GM12892 (cell line): Measurements from ENCODE around the gene ZC3H12C.

Experiments used
- POLR2A ChIP-seq: IDR thresholded peaks from 2 replicates; pipeline ENCODE4 v1.6.1; 2011; ENCODE audit warnings: low read depth, low read length, control low read depth
- TAF1 ChIP-seq: IDR thresholded peaks from 2 replicates; pipeline ENCODE4 v1.6.1; 2011; ENCODE audit warnings: low read depth, mild to moderate bottlenecking, control low read depth, low read length, borderline replicate concordance

- no peak for TF ChIP-seq POLR2A
- TF ChIP-seq TAF1 = no peak
Observed at GRCh38 chr11:110113505-110113904, 20.3 kb downstream of the ZC3H12C start.
